Measurements from ENCODE around the gene SCO2. TPM values are rescaled to one million over a fixed set of nuclear protein-coding genes. Genes with fewer than 3 reads are reported as not detected.

Gene SCO2
- total and polyA plus RNA-seq, 2 of the 4 experiments (the other 2 are of a cell fraction) = 1.3 to 1.9 TPM

DNA sequence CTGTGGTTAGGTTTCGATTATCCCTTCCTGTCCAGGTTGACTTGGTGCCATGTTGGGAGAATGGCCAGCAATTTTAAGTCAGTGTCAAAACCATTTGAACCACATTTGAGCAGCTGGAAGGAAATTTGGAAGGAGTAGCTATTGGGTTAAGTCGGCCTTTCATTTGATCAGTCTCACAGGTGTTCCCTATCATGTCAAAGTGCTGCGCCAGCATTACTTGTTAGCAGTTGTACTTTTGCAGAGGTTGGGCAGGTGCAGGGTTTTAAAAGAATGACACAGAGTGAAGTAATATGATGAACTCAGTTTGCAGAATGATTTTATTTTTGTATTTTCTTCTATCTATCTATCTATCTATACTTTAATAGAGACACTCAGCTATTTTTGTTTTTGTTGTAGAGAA is 10.8 kb upstream of the SCO2 start:
- Histone ChIP-seq H3K14ac (replicated peaks; ENCODE audit: low read depth, low read length) (no peak overlapping the region), H4K8ac (ENCODE audit: low read depth in 2 of 2, low read length in 2 of 2) (no peak overlapping the region), H3K36me3 (ENCODE audit: control insufficient read depth, insufficient read depth, low read length) (no peaks in the 10 kb centered on the region), H3K9me3 (ENCODE audit: control insufficient read depth, insufficient read depth, low read length) (no peaks in the 10 kb centered on the region), H3K4me2 (ENCODE audit: low read depth, low read length) (no peak overlapping the region), H3K27me3 (ENCODE audit: control insufficient read depth, insufficient read depth, low read length) (peaks cover 3% of the 10 kb centered on the region; the same call in 1 of the 2 replicates), H2BK120ac (ENCODE audit: low read depth, low read length) (no peak overlapping the region), H3K23ac (ENCODE audit: low read depth, low read length) (no peak overlapping the region), H4K5ac (ENCODE audit: low read depth, low read length) (no peak overlapping the region), H2AK9ac (replicated peaks; ENCODE audit: low read depth, low read length, poor library complexity) (no peak overlapping the region), H4K91ac (ENCODE audit: insufficient read depth, low read depth, low read length) (no peak overlapping the region), H3K4me3 (ENCODE audit: insufficient read depth, low read depth, low read length) (no peak overlapping the region), H2AFZ (replicated peaks; ENCODE audit: low read length, poor library complexity) (no peak overlapping the region), H4K20me1 (ENCODE audit: insufficient read depth, low read length) (no peaks in the 10 kb centered on the region), H3K56ac (ENCODE audit: extremely low read depth, insufficient read depth, low read length) (no peak overlapping the region), H3K27ac (ENCODE audit: insufficient read depth, low read length) (no peak overlapping the region), H2BK20ac (ENCODE audit: low read depth, low read length) (no peak overlapping the region), H3K9ac (ENCODE audit: low read depth, low read length) (no peak overlapping the region), H3K9me1 (ENCODE audit: insufficient read depth, low read length) (peaks cover 4% of the 10 kb centered on the region), H3K4ac (ENCODE audit: low read depth, low read length) (no peak overlapping the region), H2AK5ac (ENCODE audit: low read depth, low read length) (no peak overlapping the region), H2BK5ac (ENCODE audit: low read depth, low read length, poor library complexity, severe bottlenecking) (no peak overlapping the region), H3K4me1 (ENCODE audit: control insufficient read depth, insufficient read depth, low read length) (peaks cover 19% of the 10 kb centered on the region), H2BK15ac (ENCODE audit: low read depth, low read length) (no peak overlapping the region), H3K18ac (ENCODE audit: low read depth, low read length) (no peak overlapping the region), H3K79me1 (ENCODE audit: low read depth in 1 of 2, low read length in 2 of 2) (no peaks in the 10 kb centered on the region)
- in situ Hi-C loops (cut with MboI; ENCODE audit: low sequenced_read_pairs) = no loop called here
- ChIA-PET POLR2A (ENCODE audit: unreplicated experiment) (no interaction called here), CTCF (interaction anchor here (0.6 kb wide), 1 partner anchor 372 kb away, joined by 3 read pairs; no protein-coding TSS in a partner anchor)
- intact Hi-C loops (cut with micrococcal nuclease) = no loop called here
- DNase-seq (no peak), ATAC-seq (ENCODE audit: low read depth) (no peak)
- dilution Hi-C loops (cut with HindIII; ENCODE audit: low sequenced_read_pairs, unreplicated experiment) = no loop called here
- TF ChIP-seq SMC3 (IDR thresholded peaks at IDR 0.05; ENCODE audit: low read depth, low read length) (no peak), MAZ (IDR thresholded peaks at IDR 0.05; ENCODE audit: borderline replicate concordance, low read depth, low read length) (no peak), RFX5 (IDR thresholded peaks at IDR 0.05; ENCODE audit: low read depth, low read length) (no peak), FOS (IDR thresholded peaks at IDR 0.05; ENCODE audit: low read depth, low read length) (no peak), ELK1 (IDR thresholded peaks at IDR 0.05; ENCODE audit: borderline replicate concordance, low read depth, low read length) (no peak), POLR2A (IDR thresholded peaks at IDR 0.05; ENCODE audit: low read depth, low read length) (no peak)
- WGBS, 2 experiments (ENCODE audit: extremely low coverage in 2 of 2, insufficient read length in 1 of 2) = no CpG with 5 or more reads among the region's 3 CpGs
- no TSS peak for BruUV-seq (replicated peaks)
